Suprapubic skin (tissue), 4 donors: Measurements from ENCODE around the gene GBF1. TPM values are rescaled to one million over a fixed set of nuclear protein-coding genes. Genes with fewer than 3 reads are reported as not detected.

Experiments used
- DNase-seq, 2 donors: peaks; one replicate each; pipeline ENCODE4 v3.0.0-alpha.2; 2019; ENCODE audit warnings: low spot score in 2 of 2
- H3K27ac ChIP-seq: fragments of 200-600 bp; sonication (generic); one replicate; pipeline ENCODE4 v1.5.1; 2019
- H3K27me3 ChIP-seq: fragments of 200-600 bp; sonication (generic); one replicate; pipeline ENCODE4 v1.5.1; 2019
- H3K36me3 ChIP-seq: fragments of 200-600 bp; sonication (generic); one replicate; pipeline ENCODE4 v1.5.1; 2019
- H3K4me1 ChIP-seq: fragments of 200-600 bp; sonication (generic); one replicate; pipeline ENCODE4 v1.5.1; 2019
- H3K4me3 ChIP-seq: fragments of 200-600 bp; sonication (generic); one replicate; pipeline ENCODE4 v1.5.1; 2019; ENCODE audit warnings: mild to moderate bottlenecking
- H3K9me3 ChIP-seq: fragments of 200-600 bp; sonication (generic); one replicate; pipeline ENCODE4 v1.5.1; 2019
- EP300 ChIP-seq: sonication (generic); formaldehyde crosslinking; IDR thresholded peaks from one replicate; pipeline ENCODE4 v1.6.1; 2017; ENCODE audit warnings: antibody characterized with exemption
- POLR2A ChIP-seq, 2 donors: fragments of 450-650 bp; IDR thresholded peaks; one replicate each; pipeline ENCODE4 v1.6.1; 2017; ENCODE audit warnings: antibody characterized with exemption in 2 of 2, mild to moderate bottlenecking in 2 of 2, moderate library complexity in 2 of 2
- POLR2AphosphoS5 ChIP-seq, 3 donors: sonication (generic); formaldehyde crosslinking; IDR thresholded peaks; one replicate each; pipeline ENCODE4 v1.6.1; 2017; ENCODE audit warnings: antibody characterized with exemption in 3 of 3
- WGBS: methylation state at CpG from one replicate; pipeline ENCODE4 v1.1.5; 2018; 5-methylcytosine and 5-hydroxymethylcytosine counted together
- total RNA-seq, 4 donors: library from RNA; depleted of rRNA; stranded (reverse); fragments of >200 nt; gene quantifications; one replicate each; pipeline ENCODE4 v1.1.0, GENCODE V29; 2016
- TF ChIP-seq, protein P1 (sequence below), 2 donors: fragments of 200-600 bp in 1 of 2; fragments of 450-650 bp in 1 of 2; sonication (generic) in 1 of 2; IDR thresholded peaks; one replicate each; pipeline ENCODE4 v1.5.1; 2016 to 2019; ENCODE audit warnings: antibody characterized with exemption in 2 of 2, mild to moderate bottlenecking in 1 of 2, moderate library complexity in 1 of 2

The GBF1 gene
- total RNA-seq, 4 donors from 2014 or later = 31.0 to 56.1 (median 43.9) TPM

DNA sequence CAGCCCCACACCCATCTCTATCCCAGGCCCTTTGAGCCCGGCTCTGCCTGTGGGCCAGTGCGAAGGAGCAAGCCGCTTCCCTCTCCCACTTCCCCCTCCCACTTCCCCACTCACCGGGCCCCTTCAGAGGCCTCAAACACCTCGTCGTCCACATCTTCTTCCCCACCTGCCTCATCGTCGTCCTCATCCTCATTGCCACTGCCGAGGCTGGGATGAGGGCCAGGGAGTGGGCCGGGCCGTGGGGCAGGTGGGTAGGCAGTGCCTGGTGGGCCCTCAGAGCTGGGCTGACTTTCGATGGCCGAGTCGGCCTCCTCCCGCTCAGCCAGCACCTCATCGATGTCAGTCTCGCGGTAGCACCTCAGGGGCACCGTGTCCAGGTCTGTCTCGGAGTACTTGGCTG lies 169.4 kb downstream of the GBF1 start:
- TF ChIP-seq, protein P1, sequence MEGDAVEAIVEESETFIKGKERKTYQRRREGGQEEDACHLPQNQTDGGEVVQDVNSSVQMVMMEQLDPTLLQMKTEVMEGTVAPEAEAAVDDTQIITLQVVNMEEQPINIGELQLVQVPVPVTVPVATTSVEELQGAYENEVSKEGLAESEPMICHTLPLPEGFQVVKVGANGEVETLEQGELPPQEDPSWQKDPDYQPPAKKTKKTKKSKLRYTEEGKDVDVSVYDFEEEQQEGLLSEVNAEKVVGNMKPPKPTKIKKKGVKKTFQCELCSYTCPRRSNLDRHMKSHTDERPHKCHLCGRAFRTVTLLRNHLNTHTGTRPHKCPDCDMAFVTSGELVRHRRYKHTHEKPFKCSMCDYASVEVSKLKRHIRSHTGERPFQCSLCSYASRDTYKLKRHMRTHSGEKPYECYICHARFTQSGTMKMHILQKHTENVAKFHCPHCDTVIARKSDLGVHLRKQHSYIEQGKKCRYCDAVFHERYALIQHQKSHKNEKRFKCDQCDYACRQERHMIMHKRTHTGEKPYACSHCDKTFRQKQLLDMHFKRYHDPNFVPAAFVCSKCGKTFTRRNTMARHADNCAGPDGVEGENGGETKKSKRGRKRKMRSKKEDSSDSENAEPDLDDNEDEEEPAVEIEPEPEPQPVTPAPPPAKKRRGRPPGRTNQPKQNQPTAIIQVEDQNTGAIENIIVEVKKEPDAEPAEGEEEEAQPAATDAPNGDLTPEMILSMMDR (IDR thresholded peaks at IDR 0.05) = no peak
- TF ChIP-seq EP300 (no peak), POLR2A (IDR thresholded peaks at IDR 0.05) (no peak), POLR2AphosphoS5 (IDR thresholded peaks at IDR 0.05) (no peak)
- no peak for DNase-seq
- H3K36me3 ChIP-seq = no peaks in the 10 kb centered on the region
- H3K27me3 ChIP-seq = peaks cover 89% of the 10 kb centered on the region
- WGBS = 31% methylated on average over 12 of the region's 20 CpGs
- H3K4me3 ChIP-seq = no peak overlapping the region
- peaks cover 23% of the 10 kb centered on the region for H3K4me1 ChIP-seq
- no peak overlapping the region for H3K27ac ChIP-seq
- no peaks in the 10 kb centered on the region for H3K9me3 ChIP-seq

DNA sequence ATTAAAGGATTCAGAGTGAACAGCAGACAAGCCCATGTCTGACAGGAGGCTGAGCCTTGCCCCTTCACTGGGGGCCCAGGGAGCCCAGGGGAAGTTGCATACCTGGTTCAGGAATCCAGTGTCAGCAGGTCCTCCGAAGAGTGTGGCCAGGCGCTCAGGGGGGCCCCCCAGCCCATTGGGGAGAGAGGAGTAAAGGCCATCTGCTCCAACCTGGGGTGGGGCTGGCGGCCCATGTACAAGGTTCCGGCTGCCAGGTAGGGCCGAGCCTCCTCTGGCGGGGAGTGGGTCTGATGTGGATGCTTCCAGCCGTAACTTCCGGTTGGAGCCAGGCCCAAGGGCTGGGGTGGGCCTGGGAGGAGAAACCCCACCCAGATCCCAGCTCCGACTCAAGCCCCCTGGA lies 171.0 kb downstream of the GBF1 start:
- TF ChIP-seq POLR2AphosphoS5 (IDR thresholded peaks at IDR 0.05) (no peak), EP300 (no peak), POLR2A (IDR thresholded peaks at IDR 0.05) (no peak)
- TF ChIP-seq, protein P1 (IDR thresholded peaks at IDR 0.05) = no peak
- 61% methylated on average over 7 of the region's 9 CpGs for WGBS
- Histone ChIP-seq H3K27ac (no peak overlapping the region), H3K4me3 (no peak overlapping the region), H3K9me3 (no peaks in the 10 kb centered on the region), H3K27me3 (peaks cover 74% of the 10 kb centered on the region), H3K36me3 (no peaks in the 10 kb centered on the region), H3K4me1 (peaks cover 20% of the 10 kb centered on the region)
- DNase-seq = no peak

DNA sequence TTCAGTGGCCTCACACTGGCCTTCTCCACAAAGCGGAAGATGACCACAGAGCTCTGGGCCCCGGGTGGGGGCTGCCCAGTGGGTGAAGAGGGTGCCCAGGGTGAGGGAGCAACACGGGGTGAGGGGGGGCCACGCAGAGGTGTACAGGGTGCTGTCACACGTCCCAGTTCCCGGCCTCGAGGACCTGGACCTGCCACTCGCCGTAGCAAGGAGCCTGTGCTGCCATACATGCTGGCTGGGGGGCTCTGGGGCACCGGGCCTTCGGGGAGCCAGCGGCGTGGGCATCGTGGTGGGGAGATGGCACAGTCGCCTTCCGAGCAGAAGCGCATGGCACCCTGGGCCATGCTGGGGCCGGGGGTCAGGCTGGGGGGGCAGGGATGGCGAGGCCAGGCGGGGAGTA lies 171.4 kb downstream of the GBF1 start:
- Histone ChIP-seq H3K4me1 (peaks cover 20% of the 10 kb centered on the region), H3K27ac (no peak overlapping the region), H3K36me3 (no peaks in the 10 kb centered on the region), H3K4me3 (no peak overlapping the region), H3K9me3 (no peaks in the 10 kb centered on the region), H3K27me3 (peaks cover 70% of the 10 kb centered on the region)
- WGBS = 70% methylated on average over 16 of the region's 20 CpGs
- no peak for DNase-seq
- TF ChIP-seq POLR2AphosphoS5 (IDR thresholded peaks at IDR 0.05) (no peak), EP300 (no peak)

DNA sequence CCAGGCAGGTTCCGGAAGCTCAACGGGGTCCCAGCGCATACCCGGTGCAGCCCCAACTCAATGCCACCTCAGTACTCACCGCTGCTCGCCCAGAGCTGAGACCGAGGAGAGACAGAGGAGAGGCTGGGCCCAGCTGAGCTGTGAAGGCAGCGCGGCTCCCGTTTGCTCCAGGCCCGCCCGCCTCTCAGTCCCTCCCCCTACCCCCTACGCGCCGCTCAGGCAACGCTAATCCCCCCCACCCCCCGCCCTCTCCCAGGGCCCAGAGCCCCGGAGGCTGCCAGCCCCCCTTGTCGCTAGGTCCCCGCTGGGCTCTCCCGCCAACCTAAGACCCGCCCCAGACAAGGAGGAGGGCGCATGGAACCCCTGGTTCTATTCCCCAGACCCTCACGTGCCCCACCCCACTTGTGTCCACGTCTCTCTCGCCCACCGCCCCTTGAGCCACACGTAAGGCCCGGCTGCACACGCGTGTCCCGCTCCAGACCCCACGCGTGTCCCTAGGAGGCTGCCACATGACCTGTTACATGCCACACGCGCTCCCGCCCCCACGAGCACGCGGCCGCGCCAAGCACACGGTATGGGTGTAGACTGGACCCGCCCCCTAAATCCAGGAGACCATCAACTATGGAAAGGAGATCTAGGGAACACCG lies 173.4 kb downstream of the GBF1 start, which contains the start of gene PSD:
Gene PSD, minus strand, starts transcription at position 164 of the 647 bp plus-strand sequence. CDS start 1,747 bp downstream, outside the sequence.
- H3K27ac ChIP-seq = no peak within 1 kb of the TSS
- TF ChIP-seq POLR2A (IDR thresholded peaks at IDR 0.05) = no peak
- TF ChIP-seq EP300 = no peak
- TF ChIP-seq, protein P1 (IDR thresholded peaks at IDR 0.05) = no peak
- TF ChIP-seq POLR2AphosphoS5 (IDR thresholded peaks at IDR 0.05) = no peak
- no peak for DNase-seq
- peaks cover 3% of the 10 kb centered on the region for H3K36me3 ChIP-seq
- WGBS = 3% methylated on average over 22 of the region's 45 CpGs
- no peaks in the 10 kb centered on the region for H3K9me3 ChIP-seq
- peak within 1 kb of the TSS; percentile 69 for H3K4me3 ChIP-seq
- peaks cover 39% of the 10 kb centered on the region for H3K4me1 ChIP-seq
- peaks cover 50% of the 10 kb centered on the region for H3K27me3 ChIP-seq

DNA sequence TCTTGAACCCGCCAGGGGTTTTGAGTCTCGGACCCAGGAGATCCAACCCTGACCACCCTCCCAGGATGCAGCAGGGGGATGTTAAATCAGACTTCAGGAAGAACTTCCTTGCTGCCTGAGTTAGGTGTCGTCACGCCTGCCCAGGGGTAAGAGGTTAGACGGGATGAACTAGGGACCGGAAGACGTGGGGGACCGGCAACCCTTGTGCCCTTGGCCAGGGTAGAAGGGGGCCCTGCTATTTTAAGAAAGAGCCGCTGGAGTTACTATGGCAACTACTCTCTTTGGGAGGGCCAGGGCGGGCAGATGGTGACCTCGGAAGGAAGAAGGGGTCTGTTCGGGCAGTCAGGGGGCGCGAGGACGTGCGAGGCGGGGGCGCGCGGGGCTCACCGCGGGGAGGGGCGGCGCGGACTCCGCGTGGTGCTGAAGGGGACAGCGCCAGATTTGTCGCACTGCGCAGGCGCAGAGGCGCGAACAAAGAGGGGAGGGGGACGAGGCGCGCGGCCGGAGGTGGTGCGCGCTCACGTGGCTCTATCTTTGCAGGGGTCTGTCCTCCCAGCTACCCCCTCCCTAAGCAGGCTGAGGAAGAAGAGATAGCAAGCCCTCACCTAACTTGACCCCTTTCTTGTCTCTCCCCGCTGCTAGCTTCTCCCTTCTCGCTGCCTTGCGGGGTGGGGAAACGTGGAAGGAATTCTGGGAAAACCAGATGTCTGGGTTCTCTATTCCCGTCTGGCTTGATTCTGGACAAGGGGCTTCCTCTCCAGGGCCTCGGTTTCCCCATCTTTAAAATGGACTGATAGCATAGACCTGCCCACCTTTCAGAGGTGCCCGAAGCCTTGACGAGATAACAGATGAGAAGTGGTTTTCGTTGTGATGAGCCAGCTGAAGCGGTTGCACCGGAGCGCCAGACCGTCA lies 174.2 kb downstream of the GBF1 start:
- peak overlapping the region; percentile 69 for H3K4me3 ChIP-seq
- H3K27ac ChIP-seq = no peak overlapping the region
- H3K4me1 ChIP-seq = peaks cover 39% of the 10 kb centered on the region
- no peak for DNase-seq
- H3K27me3 ChIP-seq = peaks cover 45% of the 10 kb centered on the region
- peaks cover 11% of the 10 kb centered on the region for H3K36me3 ChIP-seq
- no peak for TF ChIP-seq POLR2A (IDR thresholded peaks at IDR 0.05)
- TF ChIP-seq POLR2AphosphoS5 (IDR thresholded peaks at IDR 0.05) = no peak
- TF ChIP-seq, protein P1 (IDR thresholded peaks at IDR 0.05) = no peak
- no peak for TF ChIP-seq EP300
- WGBS = 2% methylated on average over 19 of the region's 54 CpGs
- no peaks in the 10 kb centered on the region for H3K9me3 ChIP-seq
